COLO668 (cell line): ENCODE data around the gene SEC14L5.

Source experiments
- DNase-seq: peaks from one replicate; lab custom pipeline; 2025; ENCODE audit not compliant: unreplicated experiment; lab: John Stamatoyannopoulos, UW

SEC14L5 gene

DNA sequence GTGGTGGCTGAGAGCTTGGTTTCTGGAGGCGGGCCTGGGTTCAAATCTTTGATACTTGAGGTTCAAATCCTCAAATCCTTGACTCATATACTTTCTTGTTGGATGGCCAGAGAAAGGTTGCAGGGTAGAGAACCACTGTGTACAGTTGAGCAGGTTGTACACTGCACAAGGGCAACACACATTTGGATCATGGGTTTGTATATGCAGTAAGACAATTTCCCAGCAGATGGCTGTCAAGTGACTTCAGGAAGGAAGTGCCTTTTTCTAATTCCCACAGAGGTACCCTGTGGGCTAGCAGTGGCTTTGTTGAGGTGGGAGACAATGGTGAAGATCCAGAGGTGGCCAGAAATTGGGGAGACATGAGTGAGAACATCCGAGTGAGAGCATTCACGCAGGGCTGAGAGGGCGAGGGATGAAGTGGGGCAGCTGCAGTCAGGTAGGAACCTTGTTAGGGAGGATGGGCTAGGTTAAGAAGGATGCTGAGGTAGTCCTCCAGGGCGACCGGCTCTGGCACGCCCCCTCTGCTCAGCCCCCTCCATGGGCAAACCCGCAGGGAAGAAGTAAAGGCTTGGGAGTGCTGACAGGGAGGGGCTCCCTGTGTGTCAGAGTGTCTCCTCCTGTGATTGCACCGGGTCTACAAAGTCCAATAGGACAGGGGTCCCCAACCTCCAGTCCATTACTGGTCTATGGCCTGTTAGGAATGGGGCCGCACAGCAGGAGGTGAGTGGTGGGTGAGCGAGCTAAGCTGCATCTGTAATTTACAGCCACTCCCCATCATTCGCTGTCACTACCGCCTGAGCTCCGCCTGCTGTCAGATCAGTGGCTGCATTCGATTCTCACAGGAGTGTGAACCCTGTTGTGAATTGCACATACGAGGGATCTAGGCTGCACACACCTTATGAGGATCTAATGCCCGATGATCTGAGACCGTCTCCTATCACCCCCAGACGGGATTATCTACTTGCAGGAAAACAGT, 104.9 kb downstream of the SEC14L5 start:
- DNase-seq: no peak

DNA sequence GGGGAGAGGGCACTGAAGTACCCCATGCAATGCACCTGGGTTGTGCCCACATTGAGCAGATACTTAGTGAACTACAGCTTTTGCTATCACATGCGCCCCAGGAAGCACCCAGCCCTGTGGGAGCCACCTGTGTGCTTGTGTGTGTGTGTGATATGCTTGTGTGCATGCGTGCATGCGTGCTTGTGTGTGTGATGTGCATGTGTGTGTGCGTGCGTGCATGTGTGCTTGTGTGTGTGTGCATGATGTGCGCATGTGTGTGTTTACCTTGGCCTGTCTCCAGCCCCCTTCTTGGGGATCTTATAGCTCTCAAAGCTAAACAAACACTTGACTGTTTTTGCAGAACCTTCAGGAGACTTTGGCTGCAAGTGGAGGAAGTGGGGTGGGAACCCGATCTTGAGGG, 106.8 kb downstream of the SEC14L5 start:
- DNase-seq: peak; percentile 30

- DNase-seq: no peak
These were observed 107.2 kb downstream of the SEC14L5 start for GRCh38 chr16:5065326-5065725.

- DNase-seq: no peak
These were observed 107.7 kb downstream of the SEC14L5 start, which contains the start of gene C16orf89 for GRCh38 chr16:5065813-5066212. Gene C16orf89 (minus strand): TSS chr16:5065956. CDS start chr16:5065908, 48 bp downstream.

DNA sequence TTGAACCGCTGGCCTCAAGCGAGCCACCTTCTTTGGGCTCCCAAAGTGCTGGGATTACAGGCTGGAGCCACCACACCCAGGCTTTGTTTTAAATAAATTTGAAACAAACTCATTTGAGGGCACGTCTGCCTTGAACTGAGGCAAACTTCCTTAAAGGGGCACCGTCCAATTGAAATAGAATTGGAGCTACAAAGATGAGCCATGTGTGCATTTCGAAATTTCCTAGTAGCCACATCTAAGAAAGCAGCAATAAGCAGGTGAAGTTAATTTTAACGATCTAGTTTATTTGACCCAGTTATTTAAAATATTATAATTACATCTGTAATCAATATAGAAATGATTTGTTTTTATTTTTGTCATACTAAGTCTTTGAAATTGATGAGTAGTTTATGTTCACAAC, 108.4 kb downstream of the SEC14L5 start:
- DNase-seq: no peak
